ENCODE measurements around the gene PADI3.

DNA sequence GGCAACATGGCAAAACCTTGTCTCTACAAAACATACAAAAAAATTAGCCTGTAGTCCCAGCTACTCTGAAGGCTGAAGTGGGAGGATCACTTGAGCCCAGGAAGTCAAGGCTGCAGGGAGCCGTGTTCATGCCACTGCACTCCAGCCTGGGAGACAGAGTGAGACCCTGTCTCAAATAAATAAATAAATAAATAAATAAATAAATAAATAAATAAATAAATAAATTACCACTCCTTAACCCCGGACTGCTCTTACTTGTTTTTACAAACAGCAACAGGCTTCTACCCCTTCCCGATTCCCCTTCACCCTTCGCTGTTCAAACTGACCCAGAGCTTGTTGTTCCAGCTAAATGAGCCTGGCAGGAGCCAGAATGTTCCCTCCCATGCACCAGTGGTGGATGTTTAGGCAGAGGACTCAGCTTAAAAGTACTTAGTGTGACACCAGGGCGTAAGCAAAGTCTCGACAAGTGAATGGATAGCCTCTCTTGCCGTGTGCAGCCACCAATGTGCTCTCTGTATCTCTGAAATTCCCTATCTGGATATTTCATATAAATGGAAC, 21.5 kb upstream of the PADI3 start:
- TF ChIP-seq CTCF (IDR thresholded peaks at IDR 0.05) (no peak), POLR2A (IDR thresholded peaks at IDR 0.05) (no peak)

Measured in adrenal gland (tissue), 5 donors.